ENCODE results near the gene MAPKAPK2.

MAPKAPK2 gene

DNA sequence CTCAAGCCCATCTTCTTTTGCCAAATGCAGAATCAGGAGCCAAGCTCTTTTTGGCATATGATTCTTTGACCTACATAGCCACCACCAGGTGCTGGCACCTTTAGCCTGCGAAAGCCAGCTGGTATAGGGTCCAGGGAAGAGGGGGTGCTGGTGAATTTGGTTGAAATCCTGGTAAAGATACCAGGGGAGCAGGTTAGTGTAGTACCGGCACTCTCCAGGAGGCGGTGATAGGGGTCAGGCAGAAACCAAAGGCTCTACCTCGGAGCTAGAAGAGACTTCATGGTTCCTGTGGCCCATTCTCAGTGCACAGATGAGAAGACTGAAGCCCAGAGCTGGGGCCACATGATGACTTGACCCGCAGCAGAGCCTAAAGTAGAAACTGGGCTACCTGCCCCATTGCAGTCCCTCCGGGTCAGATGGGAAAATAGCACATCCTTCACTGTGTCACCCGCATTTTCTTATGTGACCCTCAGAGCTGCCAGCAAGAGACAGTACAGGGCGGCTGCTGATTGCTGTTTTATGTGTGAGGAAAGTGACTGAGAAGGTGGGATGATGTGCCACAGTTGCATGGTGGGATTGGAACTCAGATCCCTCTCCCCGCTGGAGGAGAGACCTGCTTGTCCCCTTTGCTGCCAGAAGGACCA is 49.9 kb downstream of the MAPKAPK2 start:
- no peak overlapping the region for H3K4me3 ChIP-seq (ENCODE audit: control insufficient read depth, low read depth, low read length)
- DNase-seq (ENCODE audit: low read depth) = peak; percentile 51
- TF ChIP-seq, protein P1, sequence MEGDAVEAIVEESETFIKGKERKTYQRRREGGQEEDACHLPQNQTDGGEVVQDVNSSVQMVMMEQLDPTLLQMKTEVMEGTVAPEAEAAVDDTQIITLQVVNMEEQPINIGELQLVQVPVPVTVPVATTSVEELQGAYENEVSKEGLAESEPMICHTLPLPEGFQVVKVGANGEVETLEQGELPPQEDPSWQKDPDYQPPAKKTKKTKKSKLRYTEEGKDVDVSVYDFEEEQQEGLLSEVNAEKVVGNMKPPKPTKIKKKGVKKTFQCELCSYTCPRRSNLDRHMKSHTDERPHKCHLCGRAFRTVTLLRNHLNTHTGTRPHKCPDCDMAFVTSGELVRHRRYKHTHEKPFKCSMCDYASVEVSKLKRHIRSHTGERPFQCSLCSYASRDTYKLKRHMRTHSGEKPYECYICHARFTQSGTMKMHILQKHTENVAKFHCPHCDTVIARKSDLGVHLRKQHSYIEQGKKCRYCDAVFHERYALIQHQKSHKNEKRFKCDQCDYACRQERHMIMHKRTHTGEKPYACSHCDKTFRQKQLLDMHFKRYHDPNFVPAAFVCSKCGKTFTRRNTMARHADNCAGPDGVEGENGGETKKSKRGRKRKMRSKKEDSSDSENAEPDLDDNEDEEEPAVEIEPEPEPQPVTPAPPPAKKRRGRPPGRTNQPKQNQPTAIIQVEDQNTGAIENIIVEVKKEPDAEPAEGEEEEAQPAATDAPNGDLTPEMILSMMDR (conservative IDR thresholded peaks at IDR 0.05; ENCODE audit: control insufficient read depth, insufficient read depth, low read depth, low read length) = peak; percentile 83

GRCh38 chr1:206735553-206736031 is 50.9 kb downstream of the MAPKAPK2 start:
- TF ChIP-seq, protein P1 (conservative IDR thresholded peaks at IDR 0.05; ENCODE audit: control insufficient read depth, insufficient read depth, low read depth, low read length) = no peak
- DNase-seq (ENCODE audit: low read depth) = peak; percentile 43
- H3K4me3 ChIP-seq (ENCODE audit: control insufficient read depth, low read depth, low read length) = no peak overlapping the region

DNA sequence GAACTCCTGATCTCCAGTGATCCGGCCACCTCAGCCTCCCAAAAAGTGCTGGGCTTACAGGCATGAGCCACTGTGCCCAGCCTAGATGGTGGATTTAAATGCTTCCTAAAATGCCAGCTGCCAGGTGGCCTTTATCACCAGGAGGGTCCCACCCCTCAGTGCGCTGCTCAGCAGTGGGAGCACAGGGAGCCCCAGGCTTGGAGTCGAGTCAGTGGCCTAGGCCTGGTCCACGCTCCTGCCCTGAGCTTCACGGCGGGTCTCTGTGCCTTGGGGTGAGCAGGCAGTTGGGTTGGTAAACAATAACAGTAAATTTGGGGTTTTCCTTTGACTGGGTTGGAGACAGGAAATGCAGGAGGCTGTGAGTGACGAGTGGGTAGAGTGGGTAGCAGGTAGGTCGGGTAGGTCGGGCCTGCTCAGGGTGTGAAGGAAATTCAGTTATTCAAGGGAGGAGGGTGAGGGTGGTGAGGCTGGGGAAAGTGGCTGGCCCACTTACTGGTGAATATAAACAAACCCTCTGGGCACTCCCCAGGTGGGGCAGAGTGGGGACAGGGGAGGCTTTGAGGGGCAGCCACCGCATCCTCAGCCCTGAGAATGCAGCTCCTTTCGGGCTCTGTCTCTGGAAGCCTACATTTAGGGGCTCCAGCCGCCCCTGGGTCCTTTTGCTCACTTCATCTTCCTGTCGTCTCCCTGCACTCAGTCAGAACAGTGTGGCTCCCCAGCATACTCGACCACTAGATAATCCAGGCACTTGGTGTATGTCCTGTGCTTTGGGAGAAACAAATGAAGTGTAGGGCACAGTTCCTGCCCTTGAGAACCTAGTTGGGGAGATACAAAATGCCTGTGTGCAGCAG is 52.4 kb downstream of the MAPKAPK2 start:
- TF ChIP-seq, protein P1 (conservative IDR thresholded peaks at IDR 0.05; ENCODE audit: control insufficient read depth, insufficient read depth, low read depth, low read length) = no peak
- H3K4me3 ChIP-seq (ENCODE audit: control insufficient read depth, low read depth, low read length) = no peak overlapping the region
- DNase-seq (ENCODE audit: low read depth) = no peak

DNA sequence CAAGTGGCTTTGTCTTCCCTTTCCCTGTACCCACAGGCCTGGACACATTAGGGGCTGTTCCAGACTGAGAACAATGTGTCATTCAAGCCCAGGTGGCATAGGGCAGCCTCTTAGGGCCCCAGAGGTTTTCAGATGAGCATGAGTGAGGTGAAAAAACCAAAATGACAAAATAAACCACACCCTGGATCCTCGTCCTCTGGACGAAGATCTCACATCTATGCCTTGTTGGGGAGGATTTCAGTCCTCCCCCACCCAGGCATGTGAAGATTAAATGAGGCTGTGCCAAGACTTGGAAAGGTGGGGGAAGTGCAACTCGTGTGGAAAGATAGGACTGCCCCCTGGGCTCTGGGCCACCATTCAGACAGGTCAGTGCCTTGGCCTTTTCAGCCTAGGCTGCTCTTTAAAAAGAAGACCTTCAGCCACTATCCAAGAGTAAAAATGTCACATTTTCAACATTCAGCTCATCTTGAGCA is 53.1 kb downstream of the MAPKAPK2 start:
- H3K4me3 ChIP-seq (ENCODE audit: control insufficient read depth, low read depth, low read length) = no peak overlapping the region
- no peak for DNase-seq (ENCODE audit: low read depth)
- TF ChIP-seq, protein P1 (conservative IDR thresholded peaks at IDR 0.05; ENCODE audit: control insufficient read depth, insufficient read depth, low read depth, low read length) = no peak

- DNase-seq (ENCODE audit: low read depth) = peak; percentile 27
- TF ChIP-seq, protein P1 (conservative IDR thresholded peaks at IDR 0.05; ENCODE audit: control insufficient read depth, insufficient read depth, low read depth, low read length) = peak; percentile 23
- no peak overlapping the region for H3K4me3 ChIP-seq (ENCODE audit: control insufficient read depth, low read depth, low read length)
These were observed 54.0 kb downstream of the MAPKAPK2 start for GRCh38 chr1:206738370-206739366.
